Mesendoderm (in vitro differentiated cells): ENCODE results near the gene ZNF646.
"Not testable (repeated sequence)": the region's sequence is repeated elsewhere in the genome, so short reads cannot be mapped to it uniquely, and the experiment has no call there.

Source experiments
- DNase-seq: peaks from one replicate; pipeline ENCODE4 v3.0.0; 2013
- H2AK5ac ChIP-seq: 2 replicates; pipeline ENCODE4 v1.6.1; 2013; ENCODE audit warnings: low read length, inconsistent platforms
- H2BK120ac ChIP-seq: 2 replicates; pipeline ENCODE4 v1.6.1; 2013; ENCODE audit warnings: low read depth, mild to moderate bottlenecking, low read length, moderate library complexity, mixed read lengths
- H2BK15ac ChIP-seq: replicated peaks from 2 replicates; pipeline ENCODE4 v1.6.1; 2013; ENCODE audit warnings: low read depth, mild to moderate bottlenecking, moderate library complexity
- H2BK5ac ChIP-seq: 2 replicates; pipeline ENCODE4 v1.6.1; 2013; ENCODE audit warnings: low read length, inconsistent platforms
- H3K18ac ChIP-seq: 2 replicates; pipeline ENCODE4 v1.6.1; 2013; ENCODE audit warnings: mild to moderate bottlenecking, low read length, mixed read lengths
- H3K23ac ChIP-seq: one replicate; pipeline ENCODE4 v1.6.1; 2013; ENCODE audit warnings: low read length
- H3K27ac ChIP-seq: 2 replicates; pipeline ENCODE4 v1.5.1; 2013; ENCODE audit warnings: low read depth, mild to moderate bottlenecking, inconsistent platforms, low read length, moderate library complexity
- H3K27me3 ChIP-seq: 2 replicates; pipeline ENCODE4 v1.6.1; 2013; ENCODE audit warnings: low read length, control low read depth, mild to moderate bottlenecking, inconsistent platforms; ENCODE audit not compliant: insufficient read depth, poor library complexity
- H3K36me3 ChIP-seq: 2 replicates; pipeline ENCODE4 v1.6.1; 2013; ENCODE audit warnings: low read length, inconsistent platforms; ENCODE audit not compliant: control insufficient read depth, insufficient read depth
- H3K4ac ChIP-seq: one replicate; pipeline ENCODE4 v1.6.1; 2013; ENCODE audit warnings: low read depth, mild to moderate bottlenecking, low read length, moderate library complexity
- H3K4me1 ChIP-seq: 2 replicates; pipeline ENCODE4 v1.6.1; 2013; ENCODE audit warnings: low read depth, low read length, inconsistent platforms; ENCODE audit not compliant: control insufficient read depth
- H3K4me2 ChIP-seq: 2 replicates; pipeline ENCODE4 v1.6.1; 2013; ENCODE audit warnings: low read length
- H3K4me3 ChIP-seq: 2 replicates; pipeline ENCODE4 v1.5.1; 2013; ENCODE audit warnings: mild to moderate bottlenecking, low read length
- H3K56ac ChIP-seq: one replicate; pipeline ENCODE4 v1.6.1; 2013; ENCODE audit warnings: low read length
- H3K79me1 ChIP-seq: 2 replicates; pipeline ENCODE4 v1.6.1; 2013; ENCODE audit warnings: low read length, inconsistent platforms
- H3K79me2 ChIP-seq: 2 replicates; pipeline ENCODE4 v1.6.1; 2013; ENCODE audit warnings: mild to moderate bottlenecking, low read length; ENCODE audit not compliant: control insufficient read depth, insufficient read depth
- H3K9ac ChIP-seq: 2 replicates; pipeline ENCODE4 v1.6.1; 2013; ENCODE audit warnings: low read length, inconsistent platforms
- H4K5ac ChIP-seq: one replicate; pipeline ENCODE4 v1.6.1; 2013; ENCODE audit warnings: low read length
- H4K8ac ChIP-seq: one replicate; pipeline ENCODE4 v1.6.1; 2013; ENCODE audit warnings: low read depth, mild to moderate bottlenecking, control low read depth, low read length, moderate library complexity
- WGBS: extraction: QIAGEN DNeasy Blood & Tissue Kit; methylation state at CpG from one replicate; pipeline ENCODE4 v1.1.7; 2013; ENCODE audit warnings: low lambda C conversion rate, missing lambda C conversion rate; ENCODE audit not compliant: insufficient coverage; ENCODE audit errors: extremely low coverage; 5-methylcytosine and 5-hydroxymethylcytosine counted together

The ZNF646 gene

GRCh38 chr16:31093132-31093703, 19.0 kb downstream of the ZNF646 start:
- no peaks in the 10 kb centered on the region for H3K4me1 ChIP-seq
- no peak overlapping the region for H2BK15ac ChIP-seq
- peak; percentile 74 for DNase-seq
- H3K36me3 ChIP-seq: peaks cover 6% of the 10 kb centered on the region
- no peak overlapping the region for H4K5ac ChIP-seq
- no CpG with 5 or more reads among the region's 17 CpGs for WGBS
- H3K9ac ChIP-seq: peak overlapping the region; percentile 35
- peak overlapping the region; percentile 9 for H3K4me3 ChIP-seq
- H4K8ac ChIP-seq: no peak overlapping the region
- no peak overlapping the region for H3K23ac ChIP-seq
- peaks cover 11% of the 10 kb centered on the region for H3K79me1 ChIP-seq
- no peak overlapping the region for H2AK5ac ChIP-seq
- no peak overlapping the region for H2BK5ac ChIP-seq
- no peak overlapping the region for H3K18ac ChIP-seq
- H3K79me2 ChIP-seq: peaks cover 5% of the 10 kb centered on the region
- H3K56ac ChIP-seq: peak overlapping the region; percentile 26
- no peak overlapping the region for H2BK120ac ChIP-seq
- H3K4ac ChIP-seq: no peak overlapping the region
- H3K27me3 ChIP-seq: no peaks in the 10 kb centered on the region
- peak overlapping the region; percentile 66 for H3K4me2 ChIP-seq
- H3K27ac ChIP-seq: no peak overlapping the region

GRCh38 chr16:31094088-31094423, 19.8 kb downstream of the ZNF646 start:
- H3K9ac ChIP-seq: peak overlapping the region; percentile 92
- peaks cover 11% of the 10 kb centered on the region for H3K79me1 ChIP-seq
- peak overlapping the region; percentile 99 for H3K56ac ChIP-seq
- peak; percentile 50 for DNase-seq
- peaks cover 6% of the 10 kb centered on the region for H3K36me3 ChIP-seq
- H3K27me3 ChIP-seq: no peaks in the 10 kb centered on the region
- no peak overlapping the region for H4K8ac ChIP-seq
- no peaks in the 10 kb centered on the region for H3K4me1 ChIP-seq
- H3K18ac ChIP-seq: peak overlapping the region; percentile 9
- peak overlapping the region; percentile 96 for H3K4me3 ChIP-seq
- peak overlapping the region; percentile 18 for H3K27ac ChIP-seq
- peak overlapping the region; percentile 87 for H3K4ac ChIP-seq
- peak overlapping the region; percentile 99 for H3K4me2 ChIP-seq
- no peak overlapping the region for H2BK5ac ChIP-seq
- no CpG with 5 or more reads among the region's 20 CpGs for WGBS
- no peak overlapping the region for H4K5ac ChIP-seq
- no peak overlapping the region for H2BK15ac ChIP-seq
- peaks cover 5% of the 10 kb centered on the region for H3K79me2 ChIP-seq
- no peak overlapping the region for H2BK120ac ChIP-seq
- H3K23ac ChIP-seq: peak overlapping the region; percentile 15
- H2AK5ac ChIP-seq: peak overlapping the region; percentile 65

- Histone ChIP-seq H2BK120ac (no peak within 1 kb of the TSS), H3K4me3 (peak within 1 kb of the TSS; percentile 96), H3K4me1 (no peaks in the 10 kb centered on the region), H3K18ac (peak within 1 kb of the TSS; percentile 9), H3K4ac (peak within 1 kb of the TSS; percentile 87), H3K27ac (peak within 1 kb of the TSS; percentile 18), H4K8ac (no peak within 1 kb of the TSS), H2AK5ac (peak within 1 kb of the TSS; percentile 65), H3K27me3 (no peaks in the 10 kb centered on the region), H3K36me3 (peaks cover 6% of the 10 kb centered on the region), H3K4me2 (peak within 1 kb of the TSS; percentile 99), H2BK15ac (no peak within 1 kb of the TSS), H2BK5ac (no peak within 1 kb of the TSS), H3K23ac (peak within 1 kb of the TSS; percentile 15), H3K79me1 (peaks cover 11% of the 10 kb centered on the region), H3K79me2 (peaks cover 5% of the 10 kb centered on the region), H3K9ac (peak within 1 kb of the TSS; percentile 92), H3K56ac (peak within 1 kb of the TSS; percentile 99), H4K5ac (peak within 1 kb of the TSS; percentile 97)
- no CpG with 5 or more reads among the region's 69 CpGs for WGBS
- DNase-seq: peak; percentile 99
These were observed 20.4 kb downstream of the ZNF646 start, which contains the start of gene VKORC1 for GRCh38 chr16:31094424-31095120. VKORC1 (minus strand) TSS chr16:31094797; CDS start chr16:31094729, 68 bp downstream.

GRCh38 chr16:31099860-31100638, 25.8 kb downstream of the ZNF646 start:
- Histone ChIP-seq H3K4me1 (no peaks in the 10 kb centered on the region), H3K4ac (no peak overlapping the region), H3K9ac (no peak overlapping the region), H2BK15ac (no peak overlapping the region), H3K18ac (no peak overlapping the region), H3K36me3 (no peaks in the 10 kb centered on the region), H4K5ac (no peak overlapping the region), H3K27ac (no peak overlapping the region), H3K56ac (no peak overlapping the region), H3K27me3 (no peaks in the 10 kb centered on the region), H3K4me2 (no peak overlapping the region), H4K8ac (no peak overlapping the region), H3K4me3 (no peak overlapping the region), H2AK5ac (no peak overlapping the region), H3K79me2 (no peaks in the 10 kb centered on the region), H2BK5ac (no peak overlapping the region), H3K23ac (no peak overlapping the region), H3K79me1 (no peaks in the 10 kb centered on the region), H2BK120ac (no peak overlapping the region)
- DNase-seq: no peak
- WGBS: no CpG with 5 or more reads among the region's 4 CpGs

GRCh38 chr16:31100876-31101641, 26.8 kb downstream of the ZNF646 start:
- H3K9ac ChIP-seq, H3K36me3 ChIP-seq, H3K18ac ChIP-seq, H3K79me2 ChIP-seq, H3K56ac ChIP-seq, DNase-seq, H2BK5ac ChIP-seq, H3K4me1 ChIP-seq, H3K4me3 ChIP-seq, H3K79me1 ChIP-seq, H3K27ac ChIP-seq, H2BK15ac ChIP-seq, H3K23ac ChIP-seq, H2AK5ac ChIP-seq, H3K27me3 ChIP-seq, H3K4me2 ChIP-seq, H3K4ac ChIP-seq, H4K8ac ChIP-seq, H4K5ac ChIP-seq, H2BK120ac ChIP-seq: not testable (repeated sequence)
- WGBS: no CpG with 5 or more reads among the region's 13 CpGs
